ENCODE measurements around the gene CFLAR. TPM values are rescaled to one million over a fixed set of nuclear protein-coding genes. Genes with fewer than 3 reads are reported as not detected.
A peak's percentile ranks its signal among the peaks of the same experiment; 100 is the strongest.

CFLAR gene
- total and polyA plus RNA-seq, 9 of the 15 experiments (the other 6 are each of a cell fraction or from before 2014, with no cell fraction given): 27.5 to 102 (median 54.0) TPM

DNA sequence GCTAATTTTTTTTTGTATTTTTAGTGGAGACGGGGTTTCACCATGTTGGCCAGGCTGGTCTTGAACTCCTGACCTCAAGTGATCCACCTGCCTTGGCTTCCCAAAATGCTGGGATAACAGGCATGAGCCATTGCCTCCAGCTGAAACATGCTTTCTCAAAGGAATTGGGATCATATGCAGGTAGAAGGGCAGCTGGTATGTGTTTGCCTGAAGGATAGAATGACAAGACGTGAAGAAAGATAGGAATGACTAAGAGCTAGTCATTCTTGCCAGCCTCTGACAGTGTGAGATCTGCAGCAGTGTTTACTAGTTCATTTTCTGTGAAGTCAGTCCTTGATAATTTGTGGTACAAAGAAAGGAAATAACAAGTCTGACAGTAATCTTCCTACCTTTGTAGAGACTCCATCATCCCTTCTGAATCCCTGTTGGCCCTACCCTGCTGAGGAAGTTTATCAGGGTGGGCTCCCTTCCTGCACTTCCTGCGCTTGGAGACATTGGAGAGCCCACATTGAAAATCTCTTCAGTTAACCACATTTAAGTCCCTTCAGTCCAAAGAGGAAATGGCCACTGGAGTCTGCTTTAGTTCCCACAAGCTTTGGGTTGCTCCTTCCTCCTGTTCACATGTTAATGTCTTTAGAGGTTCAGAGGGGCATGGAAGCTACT lies 14.7 kb downstream of the CFLAR start (continued):
- TF ChIP-seq, protein P1, sequence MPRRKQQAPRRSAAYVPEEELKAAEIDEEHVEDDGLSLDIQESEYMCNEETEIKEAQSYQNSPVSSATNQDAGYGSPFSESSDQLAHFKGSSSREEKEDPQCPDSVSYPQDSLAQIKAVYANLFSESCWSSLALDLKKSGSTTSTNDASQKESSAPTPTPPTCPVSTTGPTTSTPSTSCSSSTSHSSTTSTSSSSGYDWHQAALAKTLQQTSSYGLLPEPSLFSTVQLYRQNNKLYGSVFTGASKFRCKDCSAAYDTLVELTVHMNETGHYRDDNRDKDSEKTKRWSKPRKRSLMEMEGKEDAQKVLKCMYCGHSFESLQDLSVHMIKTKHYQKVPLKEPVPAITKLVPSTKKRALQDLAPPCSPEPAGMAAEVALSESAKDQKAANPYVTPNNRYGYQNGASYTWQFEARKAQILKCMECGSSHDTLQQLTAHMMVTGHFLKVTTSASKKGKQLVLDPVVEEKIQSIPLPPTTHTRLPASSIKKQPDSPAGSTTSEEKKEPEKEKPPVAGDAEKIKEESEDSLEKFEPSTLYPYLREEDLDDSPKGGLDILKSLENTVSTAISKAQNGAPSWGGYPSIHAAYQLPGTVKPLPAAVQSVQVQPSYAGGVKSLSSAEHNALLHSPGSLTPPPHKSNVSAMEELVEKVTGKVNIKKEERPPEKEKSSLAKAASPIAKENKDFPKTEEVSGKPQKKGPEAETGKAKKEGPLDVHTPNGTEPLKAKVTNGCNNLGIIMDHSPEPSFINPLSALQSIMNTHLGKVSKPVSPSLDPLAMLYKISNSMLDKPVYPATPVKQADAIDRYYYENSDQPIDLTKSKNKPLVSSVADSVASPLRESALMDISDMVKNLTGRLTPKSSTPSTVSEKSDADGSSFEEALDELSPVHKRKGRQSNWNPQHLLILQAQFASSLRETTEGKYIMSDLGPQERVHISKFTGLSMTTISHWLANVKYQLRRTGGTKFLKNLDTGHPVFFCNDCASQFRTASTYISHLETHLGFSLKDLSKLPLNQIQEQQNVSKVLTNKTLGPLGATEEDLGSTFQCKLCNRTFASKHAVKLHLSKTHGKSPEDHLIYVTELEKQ (CRISPR knock-in tag; IDR thresholded peaks at IDR 0.05): no peak
- TF ChIP-seq SMARCE1 (IDR thresholded peaks at IDR 0.05): peak; percentile 80
- peak; percentile 95 for TF ChIP-seq FOSL1 (tag; conservative IDR thresholded peaks at IDR 0.05)
- TF ChIP-seq ZNF324 (CRISPR knock-in tag; IDR thresholded peaks at IDR 0.05): no peak
- TF ChIP-seq MCM5 (IDR thresholded peaks at IDR 0.05; ENCODE audit: low read depth): no peak
- TF ChIP-seq, protein P2, sequence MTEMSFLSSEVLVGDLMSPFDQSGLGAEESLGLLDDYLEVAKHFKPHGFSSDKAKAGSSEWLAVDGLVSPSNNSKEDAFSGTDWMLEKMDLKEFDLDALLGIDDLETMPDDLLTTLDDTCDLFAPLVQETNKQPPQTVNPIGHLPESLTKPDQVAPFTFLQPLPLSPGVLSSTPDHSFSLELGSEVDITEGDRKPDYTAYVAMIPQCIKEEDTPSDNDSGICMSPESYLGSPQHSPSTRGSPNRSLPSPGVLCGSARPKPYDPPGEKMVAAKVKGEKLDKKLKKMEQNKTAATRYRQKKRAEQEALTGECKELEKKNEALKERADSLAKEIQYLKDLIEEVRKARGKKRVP (CRISPR knock-in tag; IDR thresholded peaks at IDR 0.05): no peak
- no peak for TF ChIP-seq EGR1 (conservative IDR thresholded peaks at IDR 0.05)
- peak; percentile 37; the same call in 1 of the 2 replicates for TF ChIP-seq NFE2 (IDR thresholded peaks at IDR 0.05; ENCODE audit: low read depth)
- no peak for TF ChIP-seq PHF20 (IDR thresholded peaks at IDR 0.05; ENCODE audit: partially characterized antibody)
- no peak for TF ChIP-seq TAF1 (IDR thresholded peaks at IDR 0.05; ENCODE audit: control insufficient read depth, extremely low read depth, insufficient read depth, low read length, severe bottlenecking)
- TF ChIP-seq ILF3 (IDR thresholded peaks at IDR 0.05; ENCODE audit: borderline replicate concordance): no peak
- TF ChIP-seq ZNF184 (CRISPR knock-in tag; IDR thresholded peaks at IDR 0.05): no peak
- TF ChIP-seq, protein P3, sequence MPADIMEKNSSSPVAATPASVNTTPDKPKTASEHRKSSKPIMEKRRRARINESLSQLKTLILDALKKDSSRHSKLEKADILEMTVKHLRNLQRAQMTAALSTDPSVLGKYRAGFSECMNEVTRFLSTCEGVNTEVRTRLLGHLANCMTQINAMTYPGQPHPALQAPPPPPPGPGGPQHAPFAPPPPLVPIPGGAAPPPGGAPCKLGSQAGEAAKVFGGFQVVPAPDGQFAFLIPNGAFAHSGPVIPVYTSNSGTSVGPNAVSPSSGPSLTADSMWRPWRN (IDR thresholded peaks at IDR 0.05; ENCODE audit: low read depth): no peak
- no peak for TF ChIP-seq ZNF134 (CRISPR knock-in tag; conservative IDR thresholded peaks at IDR 0.05)
- TF ChIP-seq SMARCA5 (IDR thresholded peaks at IDR 0.05): 0 out of 2 replicates have a peak, but pooled peaks have one; percentile 64
- TF ChIP-seq FOXJ3 (CRISPR knock-in tag; IDR thresholded peaks at IDR 0.05): no peak
- TF ChIP-seq SP2 (IDR thresholded peaks at IDR 0.05; ENCODE audit: extremely low read depth, low read depth, low read length, poor library complexity, severe bottlenecking): no peak
- no peak for TF ChIP-seq PHB (CRISPR knock-in tag; IDR thresholded peaks at IDR 0.05)
- TF ChIP-seq NCOA6 (IDR thresholded peaks at IDR 0.05): no peak
- TF ChIP-seq ZNF133 (CRISPR knock-in tag; IDR thresholded peaks at IDR 0.05): no peak
- TF ChIP-seq ZNF79 (CRISPR knock-in tag; IDR thresholded peaks at IDR 0.05; ENCODE audit: low read depth): no peak
- no peak for TF ChIP-seq SIX5 (IDR thresholded peaks at IDR 0.05; ENCODE audit: borderline replicate concordance in 1 of 2, insufficient read depth in 1 of 2, low read depth in 1 of 2, low read length in 2 of 2)
- TF ChIP-seq KDM5B (IDR thresholded peaks at IDR 0.05; ENCODE audit: insufficient replicate concordance, low read depth, low read length): no peak
- TF ChIP-seq, protein P4, sequence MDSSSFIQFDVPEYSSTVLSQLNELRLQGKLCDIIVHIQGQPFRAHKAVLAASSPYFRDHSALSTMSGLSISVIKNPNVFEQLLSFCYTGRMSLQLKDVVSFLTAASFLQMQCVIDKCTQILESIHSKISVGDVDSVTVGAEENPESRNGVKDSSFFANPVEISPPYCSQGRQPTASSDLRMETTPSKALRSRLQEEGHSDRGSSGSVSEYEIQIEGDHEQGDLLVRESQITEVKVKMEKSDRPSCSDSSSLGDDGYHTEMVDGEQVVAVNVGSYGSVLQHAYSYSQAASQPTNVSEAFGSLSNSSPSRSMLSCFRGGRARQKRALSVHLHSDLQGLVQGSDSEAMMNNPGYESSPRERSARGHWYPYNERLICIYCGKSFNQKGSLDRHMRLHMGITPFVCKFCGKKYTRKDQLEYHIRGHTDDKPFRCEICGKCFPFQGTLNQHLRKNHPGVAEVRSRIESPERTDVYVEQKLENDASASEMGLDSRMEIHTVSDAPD (CRISPR knock-in tag; IDR thresholded peaks at IDR 0.05): no peak

All from K562 (cell line).